Mesenchymal stem cell (in vitro differentiated cells and primary cell): Measurements from ENCODE around the gene BAG2.

Source experiments
- DNase-seq: peaks from one replicate; pipeline ENCODE4 v3.0.0-alpha.2; 2013
- H2AFZ ChIP-seq: one replicate; pipeline ENCODE4 v1.6.1; 2013; ENCODE audit warnings: low read depth, mild to moderate bottlenecking, control low read depth, inconsistent platforms, low read length, moderate library complexity
- H2AK5ac ChIP-seq: 2 replicates; pipeline ENCODE4 v1.6.1; 2013; ENCODE audit warnings: low read length, moderate library complexity, mild to moderate bottlenecking, inconsistent platforms; ENCODE audit not compliant: severe bottlenecking
- H2BK120ac ChIP-seq: one replicate; pipeline ENCODE4 v1.6.1; 2013; ENCODE audit warnings: low read depth, mild to moderate bottlenecking, inconsistent platforms, low read length, moderate library complexity
- H2BK12ac ChIP-seq, 2 experiments: one replicate each; pipeline ENCODE4 v1.6.1; 2013; ENCODE audit warnings: inconsistent platforms in 2 of 2, low read length in 2 of 2, mild to moderate bottlenecking in 2 of 2, moderate library complexity in 2 of 2, control low read depth in 1 of 2
- H2BK15ac ChIP-seq: one replicate; pipeline ENCODE4 v1.6.1; 2013; ENCODE audit warnings: mild to moderate bottlenecking, low read depth, inconsistent platforms; ENCODE audit not compliant: poor library complexity, severe bottlenecking
- H2BK5ac ChIP-seq: 2 replicates; pipeline ENCODE4 v1.6.1; 2013; ENCODE audit warnings: low read depth, mild to moderate bottlenecking, low read length, control low read depth, inconsistent platforms; ENCODE audit not compliant: poor library complexity, severe bottlenecking
- H3K14ac ChIP-seq, 2 experiments: one replicate each; pipeline ENCODE4 v1.6.1; 2013; ENCODE audit warnings: inconsistent platforms in 2 of 2, low read length in 2 of 2, control low read depth in 1 of 2, mild to moderate bottlenecking in 1 of 2, moderate library complexity in 1 of 2
- H3K18ac ChIP-seq, 2 experiments: one replicate each; pipeline ENCODE4 v1.6.1; 2013; ENCODE audit warnings: inconsistent platforms in 2 of 2, low read length in 2 of 2, control low read depth in 1 of 2, low read depth in 1 of 2, mild to moderate bottlenecking in 1 of 2
- H3K23ac ChIP-seq, 2 experiments: one replicate each; pipeline ENCODE4 v1.6.1; 2013; ENCODE audit warnings: inconsistent platforms in 2 of 2, low read length in 2 of 2, mild to moderate bottlenecking in 2 of 2, moderate library complexity in 2 of 2, control low read depth in 1 of 2
- H3K27ac ChIP-seq: 2 replicates; pipeline ENCODE4 v1.5.1; 2013; ENCODE audit warnings: mild to moderate bottlenecking, moderate library complexity, low read length, control low read depth, inconsistent platforms; ENCODE audit not compliant: poor library complexity, severe bottlenecking
- H3K27me3 ChIP-seq, 2 experiments: 2 replicates each; pipeline versions ENCODE4 v1.6.1 to v1.7.0; 2013; ENCODE audit warnings: low read length in 2 of 2, mild to moderate bottlenecking in 2 of 2, moderate library complexity in 2 of 2, control low read depth in 1 of 2, inconsistent platforms in 1 of 2; ENCODE audit not compliant: control insufficient read depth in 1 of 2, insufficient read depth in 1 of 2
- H3K36me3 ChIP-seq, 2 experiments: 2 replicates each; pipeline versions ENCODE4 v1.6.1 to v1.7.0; 2013; ENCODE audit warnings: low read length in 2 of 2, control low read depth in 1 of 2, inconsistent platforms in 1 of 2, low read depth in 1 of 2, mild to moderate bottlenecking in 1 of 2; ENCODE audit not compliant: insufficient read depth in 2 of 2, control insufficient read depth in 1 of 2
- H3K4ac ChIP-seq, 2 experiments: one replicate each; pipeline ENCODE4 v1.6.1; 2013; ENCODE audit warnings: inconsistent platforms in 2 of 2, low read length in 2 of 2, mild to moderate bottlenecking in 2 of 2, moderate library complexity in 2 of 2, control low read depth in 1 of 2, low read depth in 1 of 2
- H3K4me1 ChIP-seq: 2 replicates; pipeline ENCODE4 v1.6.1; 2013; ENCODE audit warnings: low read depth, low read length, control low read depth; ENCODE audit not compliant: control insufficient read depth, insufficient read depth
- H3K4me2 ChIP-seq: 2 replicates; pipeline ENCODE4 v1.6.1; 2013; ENCODE audit warnings: low read length, mild to moderate bottlenecking, inconsistent platforms; ENCODE audit not compliant: poor library complexity, severe bottlenecking
- H3K4me3 ChIP-seq, 2 experiments: 2 replicates each; pipeline versions ENCODE4 v1.5.1 to v1.7.0; 2013; ENCODE audit warnings: low read length in 2 of 2, mild to moderate bottlenecking in 2 of 2, control low read depth in 1 of 2, low read depth in 1 of 2; ENCODE audit not compliant: insufficient read depth in 1 of 2
- H3K79me1 ChIP-seq: replicated peaks from 2 replicates; pipeline ENCODE4 v1.6.1; 2013; ENCODE audit warnings: mild to moderate bottlenecking, control low read depth, low read length, inconsistent platforms; ENCODE audit not compliant: poor library complexity, severe bottlenecking
- H3K9ac ChIP-seq: 2 replicates; pipeline ENCODE4 v1.7.0; 2013; ENCODE audit warnings: mild to moderate bottlenecking, low read length, moderate library complexity
- H3K9me3 ChIP-seq: 2 replicates; pipeline ENCODE4 v1.7.0; 2013; ENCODE audit warnings: mild to moderate bottlenecking, low read length; ENCODE audit not compliant: control insufficient read depth
- H4K8ac ChIP-seq: one replicate; pipeline ENCODE4 v1.6.1; 2013; ENCODE audit warnings: inconsistent platforms, mild to moderate bottlenecking, low read length, moderate library complexity
- H4K91ac ChIP-seq: one replicate; pipeline ENCODE4 v1.6.1; 2013; ENCODE audit warnings: mild to moderate bottlenecking, low read length, inconsistent platforms
- WGBS: methylation state at CpG from one replicate; pipeline ENCODE4 v1.1.7; 2013; ENCODE audit warnings: mixed read lengths; 5-methylcytosine and 5-hydroxymethylcytosine counted together

Gene BAG2

GRCh38 chr6:57162516-57162915 is 9.6 kb upstream of the BAG2 start:
- Histone ChIP-seq H2BK15ac (no peak overlapping the region), H3K36me3 (peaks cover 0 to 85% of the 10 kb centered on the region in 2 experiments), H4K8ac (no peak overlapping the region), H3K23ac (no peak overlapping the region), H3K4ac (no peak overlapping the region), H3K9ac (no peak overlapping the region), H4K91ac (no peak overlapping the region), H3K4me2 (no peak overlapping the region), H3K18ac (no peak overlapping the region), H2BK5ac (no peak overlapping the region), H2BK120ac (no peak overlapping the region), H3K9me3 (peaks cover 23% of the 10 kb centered on the region), H2AFZ (no peak overlapping the region), H2BK12ac (no peak overlapping the region), H3K4me1 (no peaks in the 10 kb centered on the region), H2AK5ac (no peak overlapping the region), H3K27ac (no peak overlapping the region), H3K14ac (no peak overlapping the region), H3K79me1 (peaks cover 1% of the 10 kb centered on the region), H3K4me3 (no peak overlapping the region), H3K27me3 (no peaks in the 10 kb centered on the region)
- WGBS = 70% methylated on average over 2 of the region's 3 CpGs
- DNase-seq = peak; percentile 43

- Histone ChIP-seq H3K18ac (no peak overlapping the region), H3K9ac (no peak overlapping the region), H3K4me1 (no peaks in the 10 kb centered on the region), H3K9me3 (peaks cover 23% of the 10 kb centered on the region), H3K4me2 (no peak overlapping the region), H2AFZ (no peak overlapping the region), H2AK5ac (no peak overlapping the region), H3K4me3 (peak overlapping the region in 1 of 2 experiments; percentile 5), H3K27ac (no peak overlapping the region), H3K36me3 (peaks cover 0 to 83% of the 10 kb centered on the region in 2 experiments), H3K14ac (no peak overlapping the region), H3K4ac (no peak overlapping the region), H4K8ac (no peak overlapping the region), H3K79me1 (peaks cover 1% of the 10 kb centered on the region), H2BK120ac (no peak overlapping the region), H2BK5ac (no peak overlapping the region), H3K27me3 (no peaks in the 10 kb centered on the region), H4K91ac (no peak overlapping the region), H3K23ac (no peak overlapping the region), H2BK15ac (no peak overlapping the region), H2BK12ac (no peak overlapping the region)
- no peak for DNase-seq
- WGBS = 100% methylated on average over 2 of the region's 2 CpGs
Measured at GRCh38 chr6:57163956-57164355, 8.2 kb upstream of the BAG2 start.

GRCh38 chr6:57165080-57165479 is 7.0 kb upstream of the BAG2 start:
- Histone ChIP-seq H2AK5ac (no peak overlapping the region), H3K18ac (no peak overlapping the region), H3K9ac (no peak overlapping the region), H2AFZ (no peak overlapping the region), H4K8ac (no peak overlapping the region), H3K4me1 (no peaks in the 10 kb centered on the region), H3K4me2 (no peak overlapping the region), H3K27ac (no peak overlapping the region), H3K9me3 (peaks cover 23% of the 10 kb centered on the region), H3K36me3 (peaks cover 0 to 91% of the 10 kb centered on the region in 2 experiments), H3K4me3 (no peak overlapping the region), H2BK120ac (no peak overlapping the region), H4K91ac (no peak overlapping the region), H3K23ac (no peak overlapping the region), H3K14ac (no peak overlapping the region), H3K79me1 (peaks cover 1% of the 10 kb centered on the region), H2BK15ac (no peak overlapping the region), H2BK5ac (no peak overlapping the region), H2BK12ac (no peak overlapping the region), H3K27me3 (no peaks in the 10 kb centered on the region), H3K4ac (no peak overlapping the region)
- no peak for DNase-seq
- WGBS = 100% methylated on average over 1 of the region's 1 CpG

- Histone ChIP-seq H3K4me1 (peaks cover 2% of the 10 kb centered on the region), H2BK15ac (no peak overlapping the region), H3K79me1 (no peaks in the 10 kb centered on the region), H3K23ac (no peak overlapping the region), H2BK120ac (no peak overlapping the region), H3K14ac (peak overlapping the region in 1 of 2 experiments; percentile 1), H2BK12ac (peak overlapping the region in 1 of 2 experiments; percentile 64), H3K4me3 (peak overlapping the region; percentile 78 to 95), H4K91ac (no peak overlapping the region), H3K9ac (peak overlapping the region; percentile 99), H3K4ac (peak overlapping the region in 1 of 2 experiments; percentile 96), H2AK5ac (peak overlapping the region; percentile 36), H3K9me3 (no peaks in the 10 kb centered on the region), H4K8ac (no peak overlapping the region), H3K18ac (peak overlapping the region; percentile 87 to 92), H3K36me3 (peaks cover 2 to 43% of the 10 kb centered on the region in 2 experiments), H3K4me2 (peak overlapping the region; percentile 68), H2AFZ (peak overlapping the region; percentile 73), H2BK5ac (no peak overlapping the region), H3K27ac (peak overlapping the region; percentile 88), H3K27me3 (no peaks in the 10 kb centered on the region)
- DNase-seq = peak; percentile 52
- WGBS = under 1% methylated on average over 15 of the region's 19 CpGs
Measured at GRCh38 chr6:57173056-57173885, 1.1 kb downstream of the BAG2 start.
